HEK293 (cell line): ENCODE data around the gene EHD2.

ENCODE experiments used
- EGR2 ChIP-seq: fragments of 450-650 bp; formaldehyde crosslinking; IDR thresholded peaks from 2 replicates; pipeline ENCODE4 v1.5.1; 2016; ENCODE audit warnings: low read depth, missing biosample characterization, missing genetic modification characterization
- GLI4 ChIP-seq: fragments of 450-650 bp; formaldehyde crosslinking; IDR thresholded peaks from 2 replicates; pipeline ENCODE4 v1.5.1; 2016; ENCODE audit warnings: missing biosample characterization, missing genetic modification characterization
- GLIS1 ChIP-seq: fragments of 450-650 bp; formaldehyde crosslinking; IDR thresholded peaks from 2 replicates; pipeline ENCODE4 v1.5.1; 2016; ENCODE audit warnings: missing biosample characterization, missing genetic modification characterization
- HOXD13 ChIP-seq: sonication (generic); formaldehyde crosslinking; IDR thresholded peaks from 2 replicates; pipeline ENCODE4 v1.8.0; 2022; ENCODE audit warnings: missing genetic modification reagents, borderline replicate concordance
- MYNN ChIP-seq: fragments of 450-650 bp; formaldehyde crosslinking; IDR thresholded peaks from 2 replicates; pipeline ENCODE4 v1.5.1; 2016; ENCODE audit warnings: missing biosample characterization, missing genetic modification characterization, borderline replicate concordance
- PRDM6 ChIP-seq: fragments of 450-650 bp; formaldehyde crosslinking; IDR thresholded peaks from 2 replicates; pipeline ENCODE4 v1.5.1; 2017; ENCODE audit warnings: missing biosample characterization, missing genetic modification characterization
- SCRT2 ChIP-seq: fragments of 450-650 bp; formaldehyde crosslinking; IDR thresholded peaks from 2 replicates; pipeline ENCODE4 v1.5.1; 2016; ENCODE audit warnings: missing biosample characterization, missing genetic modification characterization
- ZBTB26 ChIP-seq: fragments of 450-650 bp; formaldehyde crosslinking; optimal IDR thresholded peaks from 2 replicates; pipeline ENCODE3; 2016; ENCODE audit warnings: missing biosample characterization, mild to moderate bottlenecking, missing genetic modification characterization
- ZBTB8A ChIP-seq: fragments of 450-650 bp; formaldehyde crosslinking; IDR thresholded peaks from 2 replicates; pipeline ENCODE4 v1.5.1; 2016; ENCODE audit warnings: missing biosample characterization, missing genetic modification characterization
- ZFP3 ChIP-seq: fragments of 450-650 bp; formaldehyde crosslinking; IDR thresholded peaks from 2 replicates; pipeline ENCODE4 v1.5.1; 2016; ENCODE audit warnings: low read depth, missing biosample characterization, missing genetic modification characterization
- ZNF112 ChIP-seq: fragments of 450-650 bp; formaldehyde crosslinking; IDR thresholded peaks from 2 replicates; pipeline ENCODE4 v1.5.0; 2017; ENCODE audit warnings: missing biosample characterization, missing genetic modification characterization
- ZNF114 ChIP-seq: fragments of 450-650 bp; formaldehyde crosslinking; IDR thresholded peaks from 2 replicates; pipeline ENCODE4 v1.5.0; 2017; ENCODE audit warnings: missing biosample characterization, missing genetic modification characterization
- ZNF174 ChIP-seq: fragments of 450-650 bp; formaldehyde crosslinking; IDR thresholded peaks from 2 replicates; pipeline ENCODE4 v1.5.0; 2017; ENCODE audit warnings: missing biosample characterization, mild to moderate bottlenecking, missing genetic modification characterization
- ZNF2 ChIP-seq: fragments of 450-650 bp; formaldehyde crosslinking; IDR thresholded peaks from 2 replicates; pipeline ENCODE4 v1.5.1; 2016; ENCODE audit warnings: missing biosample characterization, missing genetic modification characterization
- ZNF23 ChIP-seq: fragments of 450-650 bp; formaldehyde crosslinking; IDR thresholded peaks from 2 replicates; pipeline ENCODE4 v1.5.1; 2016; ENCODE audit warnings: missing biosample characterization, missing genetic modification characterization, borderline replicate concordance
- ZNF24 ChIP-seq: fragments of 450-650 bp; formaldehyde crosslinking; IDR thresholded peaks from 2 replicates; pipeline ENCODE4 v1.5.1; 2016; ENCODE audit warnings: missing biosample characterization, missing genetic modification characterization
- ZNF280C ChIP-seq: fragments of 450-650 bp; formaldehyde crosslinking; IDR thresholded peaks from 2 replicates; pipeline ENCODE4 v1.5.1; 2016; ENCODE audit warnings: missing biosample characterization, missing genetic modification characterization
- ZNF350 ChIP-seq: fragments of 450-650 bp; formaldehyde crosslinking; IDR thresholded peaks from 2 replicates; pipeline ENCODE4 v1.5.0; 2017; ENCODE audit warnings: missing biosample characterization, mild to moderate bottlenecking, missing genetic modification characterization
- ZNF391 ChIP-seq: fragments of 450-650 bp; formaldehyde crosslinking; IDR thresholded peaks from 2 replicates; pipeline ENCODE4 v1.5.1; 2016; ENCODE audit warnings: low read depth, missing biosample characterization, missing genetic modification characterization, borderline replicate concordance
- ZNF426 ChIP-seq: fragments of 450-650 bp; formaldehyde crosslinking; IDR thresholded peaks from 2 replicates; pipeline ENCODE4 v1.5.1; 2017; ENCODE audit warnings: missing biosample characterization, missing genetic modification characterization, mild to moderate bottlenecking, inconsistent platforms, moderate library complexity
- ZNF433 ChIP-seq: fragments of 450-650 bp; formaldehyde crosslinking; IDR thresholded peaks from 2 replicates; pipeline ENCODE4 v1.5.1; 2016; ENCODE audit warnings: missing biosample characterization, missing genetic modification characterization, low read depth
- ZNF544 ChIP-seq: fragments of 450-650 bp; formaldehyde crosslinking; IDR thresholded peaks from 2 replicates; pipeline ENCODE4 v1.5.0; 2017; ENCODE audit warnings: missing biosample characterization, missing genetic modification characterization
- ZNF548 ChIP-seq: fragments of 450-650 bp; formaldehyde crosslinking; IDR thresholded peaks from 2 replicates; pipeline ENCODE4 v1.5.1; 2016; ENCODE audit warnings: missing biosample characterization, missing genetic modification characterization
- ZNF596 ChIP-seq: fragments of 450-650 bp; IDR thresholded peaks from 2 replicates; pipeline ENCODE4 v1.5.0; 2018; ENCODE audit warnings: missing biosample characterization, mild to moderate bottlenecking, missing genetic modification characterization, moderate library complexity
- ZNF768 ChIP-seq: fragments of 450-650 bp; formaldehyde crosslinking; IDR thresholded peaks from 2 replicates; pipeline ENCODE4 v1.5.1; 2018; ENCODE audit warnings: missing biosample characterization, mild to moderate bottlenecking, missing genetic modification characterization
- ZXDB ChIP-seq: fragments of 450-650 bp; formaldehyde crosslinking; IDR thresholded peaks from 2 replicates; pipeline ENCODE4 v1.5.1; 2016; ENCODE audit warnings: missing biosample characterization, missing genetic modification characterization
- TF ChIP-seq, protein P1 (sequence below): fragments of 450-650 bp; formaldehyde crosslinking; IDR thresholded peaks from 2 replicates; pipeline ENCODE4 v1.5.1; 2016; ENCODE audit warnings: missing biosample characterization, missing genetic modification characterization
- TF ChIP-seq, protein P2 (sequence below): fragments of 450-650 bp; formaldehyde crosslinking; IDR thresholded peaks from 2 replicates; pipeline ENCODE4 v1.5.1; 2016; ENCODE audit warnings: missing biosample characterization, missing genetic modification characterization
- TF ChIP-seq, protein P3 (sequence below): fragments of 450-650 bp; formaldehyde crosslinking; IDR thresholded peaks from 2 replicates; pipeline ENCODE4 v1.5.1; 2017; ENCODE audit warnings: missing biosample characterization, missing genetic modification characterization

Gene EHD2

DNA sequence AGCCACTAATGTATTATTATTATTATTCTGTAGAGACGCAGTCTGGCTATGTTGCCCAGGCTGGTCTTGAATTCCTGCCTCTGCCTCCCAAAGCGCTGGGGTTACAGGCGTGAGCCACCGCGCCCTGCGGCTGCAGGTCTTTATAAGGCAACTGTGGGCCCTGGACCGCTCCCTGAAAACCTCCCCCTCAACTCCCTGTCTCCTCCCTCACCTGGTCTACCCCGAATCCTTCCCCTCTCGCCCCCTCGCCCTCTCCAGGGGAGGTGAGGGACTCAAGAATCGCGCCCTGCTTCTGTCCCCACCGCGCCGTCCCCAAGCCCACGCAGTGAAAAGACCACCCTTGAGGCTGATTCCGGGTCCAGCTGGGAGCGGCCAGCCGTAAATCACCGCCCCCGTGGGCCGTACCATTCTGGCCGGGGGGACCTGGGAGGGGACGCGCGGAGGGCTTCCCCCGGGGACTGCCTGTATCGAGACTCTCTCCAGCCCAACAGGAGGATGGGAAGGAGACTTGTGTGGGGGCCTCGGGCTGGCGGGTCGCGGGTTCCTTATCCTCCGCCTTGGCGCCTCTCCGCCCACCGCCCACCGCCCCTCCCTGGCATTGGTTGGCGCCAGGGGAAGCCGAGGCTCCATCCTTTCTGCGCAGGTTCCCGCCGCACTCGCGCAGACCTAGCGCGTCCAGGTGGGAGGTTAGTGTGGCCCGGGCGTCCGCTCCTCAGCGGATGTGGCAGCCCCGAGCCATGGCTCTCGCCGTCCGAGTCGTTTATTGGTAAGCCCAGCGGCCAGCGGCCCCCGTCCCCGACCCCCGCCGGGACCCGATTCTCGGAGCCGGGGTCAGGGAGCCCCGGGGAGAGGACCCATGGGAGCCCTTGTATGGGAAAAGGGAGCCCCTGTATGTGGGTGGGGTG, 65.1 kb downstream of the EHD2 start, which contains the start of gene SELENOW (continued):
- no peak for TF ChIP-seq ZNF768 (tag by site-specific recombination)
- no peak for TF ChIP-seq ZNF174 (tag by site-specific recombination)
- TF ChIP-seq ZNF112 = no peak
- TF ChIP-seq, protein P1, sequence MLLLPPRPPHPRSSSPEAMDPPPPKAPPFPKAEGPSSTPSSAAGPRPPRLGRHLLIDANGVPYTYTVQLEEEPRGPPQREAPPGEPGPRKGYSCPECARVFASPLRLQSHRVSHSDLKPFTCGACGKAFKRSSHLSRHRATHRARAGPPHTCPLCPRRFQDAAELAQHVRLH = peak; percentile 40; the same call in 1 of the 2 replicates
- no peak for TF ChIP-seq ZNF280C (tag by site-specific recombination)
- TF ChIP-seq PRDM6 (tag by site-specific recombination) = no peak
- TF ChIP-seq ZNF350 (tag by site-specific recombination) = no peak
- TF ChIP-seq, protein P2, sequence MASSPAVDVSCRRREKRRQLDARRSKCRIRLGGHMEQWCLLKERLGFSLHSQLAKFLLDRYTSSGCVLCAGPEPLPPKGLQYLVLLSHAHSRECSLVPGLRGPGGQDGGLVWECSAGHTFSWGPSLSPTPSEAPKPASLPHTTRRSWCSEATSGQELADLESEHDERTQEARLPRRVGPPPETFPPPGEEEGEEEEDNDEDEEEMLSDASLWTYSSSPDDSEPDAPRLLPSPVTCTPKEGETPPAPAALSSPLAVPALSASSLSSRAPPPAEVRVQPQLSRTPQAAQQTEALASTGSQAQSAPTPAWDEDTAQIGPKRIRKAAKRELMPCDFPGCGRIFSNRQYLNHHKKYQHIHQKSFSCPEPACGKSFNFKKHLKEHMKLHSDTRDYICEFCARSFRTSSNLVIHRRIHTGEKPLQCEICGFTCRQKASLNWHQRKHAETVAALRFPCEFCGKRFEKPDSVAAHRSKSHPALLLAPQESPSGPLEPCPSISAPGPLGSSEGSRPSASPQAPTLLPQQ = peak; percentile 96
- TF ChIP-seq ZNF23 (tag by site-specific recombination) = no peak; the same call in 1 of the 2 replicates
- no peak for TF ChIP-seq ZNF114
- no peak for TF ChIP-seq GLI4 (tag by site-specific recombination)
- peak; percentile 44; the same call in 1 of the 2 replicates for TF ChIP-seq ZNF391 (tag by site-specific recombination)
- TF ChIP-seq, protein P3, sequence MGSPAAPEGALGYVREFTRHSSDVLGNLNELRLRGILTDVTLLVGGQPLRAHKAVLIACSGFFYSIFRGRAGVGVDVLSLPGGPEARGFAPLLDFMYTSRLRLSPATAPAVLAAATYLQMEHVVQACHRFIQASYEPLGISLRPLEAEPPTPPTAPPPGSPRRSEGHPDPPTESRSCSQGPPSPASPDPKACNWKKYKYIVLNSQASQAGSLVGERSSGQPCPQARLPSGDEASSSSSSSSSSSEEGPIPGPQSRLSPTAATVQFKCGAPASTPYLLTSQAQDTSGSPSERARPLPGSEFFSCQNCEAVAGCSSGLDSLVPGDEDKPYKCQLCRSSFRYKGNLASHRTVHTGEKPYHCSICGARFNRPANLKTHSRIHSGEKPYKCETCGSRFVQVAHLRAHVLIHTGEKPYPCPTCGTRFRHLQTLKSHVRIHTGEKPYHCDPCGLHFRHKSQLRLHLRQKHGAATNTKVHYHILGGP (tag by site-specific recombination) = no peak
- peak; percentile 97 for TF ChIP-seq EGR2 (tag by site-specific recombination)
- TF ChIP-seq GLIS1 (tag by site-specific recombination) = peak; percentile 94
- no peak for TF ChIP-seq ZNF596 (tag by site-specific recombination)
- no peak for TF ChIP-seq HOXD13 (CRISPR knock-in tag)
- TF ChIP-seq ZBTB26 (tag by site-specific recombination) = peak; percentile 75
- no peak for TF ChIP-seq ZNF426 (tag by site-specific recombination)
- TF ChIP-seq ZNF2 = no peak; the same call in 1 of the 2 replicates
- no peak for TF ChIP-seq ZNF544 (tag by site-specific recombination)
- TF ChIP-seq ZXDB (tag by site-specific recombination) = peak; percentile 93
- TF ChIP-seq SCRT2 (tag by site-specific recombination) = peak; percentile 56; the same call in 1 of the 2 replicates
- no peak for TF ChIP-seq ZNF548
- peak; percentile 72 for TF ChIP-seq ZBTB8A (tag by site-specific recombination)
- no peak for TF ChIP-seq ZFP3 (tag by site-specific recombination)
- TF ChIP-seq ZNF24 (tag by site-specific recombination) = peak; percentile 65; the same call in 1 of the 2 replicates
- TF ChIP-seq ZNF433 (tag by site-specific recombination) = no peak
- TF ChIP-seq MYNN (tag by site-specific recombination) = no peak
